Skeletal muscle tissue (tissue), 4 donors: ENCODE results near the gene C10orf143. TPM values are rescaled to one million over a fixed set of nuclear protein-coding genes. Genes with fewer than 3 reads are reported as not detected.

Source experiments
- H3K27ac ChIP-seq: one replicate; pipeline ENCODE4 v1.7.0; 2013; ENCODE audit warnings: mild to moderate bottlenecking, low read depth, low read length, inconsistent platforms
- H3K27me3 ChIP-seq, 3 donors: one replicate each; pipeline ENCODE4 v1.7.0; 2013; ENCODE audit warnings: low read length in 3 of 3; ENCODE audit not compliant: control insufficient read depth in 3 of 3, insufficient read depth in 3 of 3
- H3K36me3 ChIP-seq, 3 donors: one replicate each; pipeline ENCODE4 v1.7.0; 2013; ENCODE audit warnings: low read length in 3 of 3; ENCODE audit not compliant: control insufficient read depth in 3 of 3, insufficient read depth in 3 of 3
- H3K4me1 ChIP-seq, 3 donors: one replicate each; pipeline ENCODE4 v1.7.0; 2013; ENCODE audit warnings: low read length in 3 of 3, mild to moderate bottlenecking in 3 of 3; ENCODE audit not compliant: control insufficient read depth in 3 of 3, insufficient read depth in 3 of 3
- H3K4me3 ChIP-seq, 3 donors: one replicate each; pipeline ENCODE4 v1.7.0; 2013; ENCODE audit warnings: low read length in 3 of 3
- H3K9ac ChIP-seq, 3 donors: one replicate each; pipeline ENCODE4 v1.7.0; 2013; ENCODE audit warnings: low read length in 3 of 3, mild to moderate bottlenecking in 3 of 3, moderate library complexity in 2 of 3, low read depth in 1 of 3
- H3K9me3 ChIP-seq, 3 donors: one replicate each; pipeline ENCODE4 v1.7.0; 2013; ENCODE audit warnings: low read length in 3 of 3; ENCODE audit not compliant: control insufficient read depth in 3 of 3
- total RNA-seq: library from RNA; depleted of rRNA; stranded (reverse); fragments of >200 nt; gene quantifications from one replicate; pipeline ENCODE4 v1.2.3, GENCODE V29; 2014
- donor health status: Osteomylitis.

Gene C10orf143
- total RNA-seq, 1 donor from 2014 or later = not detected

DNA sequence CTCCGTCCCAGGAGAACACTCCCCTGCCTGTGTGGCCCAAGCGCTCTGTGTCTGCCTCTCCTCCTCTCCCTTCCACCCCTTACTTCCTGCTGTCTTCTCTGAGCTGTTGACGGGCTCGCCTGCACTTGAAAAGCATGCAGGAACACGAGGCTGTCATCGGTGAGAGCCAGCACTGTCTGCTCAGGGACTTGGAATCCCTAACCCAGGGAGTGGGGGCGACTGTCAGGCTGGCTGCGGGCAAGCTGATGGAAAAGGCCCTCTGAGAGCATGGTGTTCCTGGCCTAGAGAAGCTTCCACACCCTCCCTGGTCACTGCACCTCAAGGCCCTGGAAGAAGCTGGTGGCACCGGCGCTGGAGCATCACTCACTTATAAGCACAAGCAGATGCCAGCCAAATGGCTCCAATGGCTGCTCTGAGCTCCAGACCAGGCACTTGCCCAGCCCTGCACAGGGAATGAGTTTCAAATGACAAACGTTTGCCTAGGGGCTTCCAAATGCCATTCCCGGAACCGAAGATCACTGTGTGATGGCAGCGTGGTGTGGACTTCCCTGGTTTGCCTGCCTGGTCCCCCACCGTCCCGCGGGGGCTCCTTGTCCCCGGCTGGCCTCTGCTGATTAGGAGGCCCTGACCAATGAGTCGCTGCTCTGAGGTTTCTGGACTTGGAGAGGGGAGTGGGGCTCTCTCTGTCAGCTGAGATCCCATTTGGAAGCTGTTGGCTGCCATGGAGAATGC, 89.8 kb downstream of the C10orf143 start:
- Histone ChIP-seq H3K36me3 (no peaks in the 10 kb centered on the region), H3K4me3 (no peak overlapping the region), H3K9ac (no peak overlapping the region), H3K4me1 (peaks cover 12 to 19% (median 14%) of the 10 kb centered on the region in 3 donors), H3K27ac (no peak overlapping the region), H3K9me3 (no peaks in the 10 kb centered on the region), H3K27me3 (peaks cover 0 to 26% (median 11%) of the 10 kb centered on the region in 3 donors)

DNA sequence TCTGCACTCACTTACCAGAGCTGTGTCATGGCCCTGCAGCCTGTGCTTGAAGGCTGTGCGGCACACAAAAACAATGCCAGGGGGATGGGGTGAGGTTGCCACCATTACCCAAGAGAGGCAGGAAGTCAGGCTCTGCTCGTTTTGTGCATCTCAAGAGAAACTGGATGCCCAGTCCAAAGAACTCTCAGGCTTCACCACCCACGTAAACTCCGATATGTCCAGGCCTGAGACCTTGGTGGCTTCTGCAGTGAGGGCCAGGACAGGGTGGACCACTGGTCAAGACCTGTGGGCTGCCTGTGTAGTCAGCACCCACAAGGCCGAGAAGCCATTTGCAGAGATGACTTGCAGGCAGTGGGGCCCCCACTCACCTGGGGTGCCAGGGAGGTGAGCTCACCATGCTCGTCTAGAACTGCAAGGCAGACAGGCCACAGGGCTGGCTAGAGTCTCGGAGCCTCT, 91.9 kb downstream of the C10orf143 start:
- Histone ChIP-seq H3K27me3 (peaks cover 6 to 26% (median 11%) of the 10 kb centered on the region in 3 donors), H3K9me3 (no peaks in the 10 kb centered on the region), H3K4me3 (no peak overlapping the region), H3K9ac (no peak overlapping the region), H3K27ac (no peak overlapping the region), H3K36me3 (no peaks in the 10 kb centered on the region), H3K4me1 (peaks cover 12 to 19% (median 14%) of the 10 kb centered on the region in 3 donors)

DNA sequence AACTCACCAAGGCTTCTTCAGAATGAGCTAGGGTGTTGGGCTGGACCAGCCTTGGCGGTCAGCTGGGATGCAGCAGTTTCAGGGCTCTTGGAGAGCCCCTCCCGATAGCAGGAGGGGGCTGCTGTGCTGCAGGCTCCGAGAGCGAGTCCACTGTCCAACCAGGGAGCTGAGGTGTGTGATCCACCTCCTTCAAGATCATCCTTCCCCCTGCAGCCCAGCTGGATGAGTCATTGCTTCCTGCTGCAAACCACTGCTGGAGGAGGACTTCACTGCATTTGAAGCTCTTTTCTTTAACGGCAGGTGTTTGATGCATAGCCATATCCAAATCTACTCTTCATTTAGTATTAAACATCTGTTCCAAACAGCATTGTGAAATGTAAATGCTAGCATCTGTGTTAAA, 92.4 kb downstream of the C10orf143 start:
- no peak overlapping the region for H3K9ac ChIP-seq
- H3K9me3 ChIP-seq = no peaks in the 10 kb centered on the region
- H3K4me1 ChIP-seq = peaks cover 12 to 19% (median 14%) of the 10 kb centered on the region in 3 donors
- H3K36me3 ChIP-seq = no peaks in the 10 kb centered on the region
- no peak overlapping the region for H3K27ac ChIP-seq
- peaks cover 10 to 26% (median 11%) of the 10 kb centered on the region in 3 donors for H3K27me3 ChIP-seq
- H3K4me3 ChIP-seq = no peak overlapping the region

DNA sequence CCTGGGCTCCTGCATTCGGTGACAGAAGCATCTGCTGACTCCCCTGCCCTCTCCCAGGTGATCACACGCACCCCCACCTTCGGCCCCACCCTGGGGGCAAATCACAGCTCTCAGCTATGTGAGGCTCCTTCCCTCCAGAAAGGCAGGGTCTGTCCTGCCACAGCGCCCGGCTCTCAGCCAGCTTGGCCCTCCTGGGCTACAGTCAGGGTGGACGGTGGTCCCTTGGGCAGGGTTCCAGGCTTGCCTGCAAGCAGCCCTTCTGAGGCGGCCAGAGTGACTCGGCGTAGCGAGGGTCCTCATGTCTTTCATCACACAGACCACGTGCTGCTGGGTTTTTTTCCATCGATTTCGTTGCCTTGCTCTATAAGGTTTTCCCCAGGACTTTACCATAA, 93.0 kb downstream of the C10orf143 start:
- Histone ChIP-seq H3K9ac (no peak overlapping the region), H3K9me3 (no peaks in the 10 kb centered on the region), H3K4me3 (no peak overlapping the region), H3K36me3 (no peaks in the 10 kb centered on the region), H3K27me3 (peaks cover 11 to 21% (median 16%) of the 10 kb centered on the region in 3 donors), H3K27ac (no peak overlapping the region), H3K4me1 (peaks cover 12 to 16% (median 14%) of the 10 kb centered on the region in 3 donors)

DNA sequence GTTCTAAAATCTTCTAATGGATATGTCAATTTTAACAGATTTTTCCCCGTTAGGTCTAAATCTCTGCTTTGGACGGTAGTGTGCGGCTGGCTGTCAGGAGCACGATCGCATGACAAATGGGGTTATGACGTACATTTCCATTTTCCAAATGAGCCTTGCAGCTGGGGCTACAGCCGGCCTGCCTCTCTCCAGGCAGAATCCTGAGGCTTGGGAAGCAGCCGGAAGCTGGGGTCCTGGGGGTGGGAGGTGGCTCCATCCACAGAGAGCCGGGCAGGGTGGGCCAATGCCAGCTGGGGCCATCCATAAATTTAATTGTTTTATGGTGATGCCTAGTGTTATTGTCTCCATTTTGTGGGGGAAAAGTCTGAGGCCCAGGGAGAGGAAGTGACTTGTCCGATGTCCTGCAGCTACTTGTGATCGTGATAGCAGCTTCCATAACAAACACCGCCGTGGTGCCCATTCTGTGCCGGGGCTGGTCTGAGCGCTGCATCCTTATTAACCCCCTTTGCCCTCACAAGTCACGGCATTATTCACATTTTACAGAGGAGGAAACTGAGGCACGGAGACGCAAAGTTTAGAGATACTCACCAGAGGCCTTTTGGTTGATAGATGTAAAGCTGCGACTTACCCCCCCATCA, 93.5 kb downstream of the C10orf143 start:
- Histone ChIP-seq H3K4me3 (no peak overlapping the region), H3K4me1 (peaks cover 12 to 16% (median 14%) of the 10 kb centered on the region in 3 donors), H3K27me3 (peaks cover 11 to 18% (median 16%) of the 10 kb centered on the region in 3 donors), H3K9ac (no peak overlapping the region), H3K36me3 (no peaks in the 10 kb centered on the region), H3K27ac (no peak overlapping the region), H3K9me3 (no peaks in the 10 kb centered on the region)

DNA sequence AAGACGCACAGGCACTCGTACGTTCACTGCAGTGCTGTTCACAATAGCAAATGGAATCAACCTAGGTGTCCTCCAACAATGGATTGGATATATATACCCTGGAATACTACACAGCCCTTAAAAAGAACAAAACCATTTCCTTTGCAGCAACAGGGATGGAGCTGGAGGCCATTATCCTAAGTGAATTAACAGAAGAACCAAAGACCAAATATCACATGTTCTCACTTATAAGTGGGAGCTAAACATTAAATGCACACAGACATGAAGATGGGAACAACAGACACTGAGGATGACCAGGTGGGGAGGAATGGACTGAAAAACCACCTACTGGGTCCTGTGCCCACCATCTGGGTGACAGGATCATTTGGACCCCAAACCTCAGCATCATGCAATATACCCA, 94.5 kb downstream of the C10orf143 start:
- Histone ChIP-seq H3K9ac (no peak overlapping the region), H3K4me1 (peaks cover 6 to 10% (median 6%) of the 10 kb centered on the region in 3 donors), H3K9me3 (no peaks in the 10 kb centered on the region), H3K4me3 (no peak overlapping the region), H3K27ac (no peak overlapping the region), H3K36me3 (no peaks in the 10 kb centered on the region), H3K27me3 (peaks cover 10 to 16% (median 11%) of the 10 kb centered on the region in 3 donors)

DNA sequence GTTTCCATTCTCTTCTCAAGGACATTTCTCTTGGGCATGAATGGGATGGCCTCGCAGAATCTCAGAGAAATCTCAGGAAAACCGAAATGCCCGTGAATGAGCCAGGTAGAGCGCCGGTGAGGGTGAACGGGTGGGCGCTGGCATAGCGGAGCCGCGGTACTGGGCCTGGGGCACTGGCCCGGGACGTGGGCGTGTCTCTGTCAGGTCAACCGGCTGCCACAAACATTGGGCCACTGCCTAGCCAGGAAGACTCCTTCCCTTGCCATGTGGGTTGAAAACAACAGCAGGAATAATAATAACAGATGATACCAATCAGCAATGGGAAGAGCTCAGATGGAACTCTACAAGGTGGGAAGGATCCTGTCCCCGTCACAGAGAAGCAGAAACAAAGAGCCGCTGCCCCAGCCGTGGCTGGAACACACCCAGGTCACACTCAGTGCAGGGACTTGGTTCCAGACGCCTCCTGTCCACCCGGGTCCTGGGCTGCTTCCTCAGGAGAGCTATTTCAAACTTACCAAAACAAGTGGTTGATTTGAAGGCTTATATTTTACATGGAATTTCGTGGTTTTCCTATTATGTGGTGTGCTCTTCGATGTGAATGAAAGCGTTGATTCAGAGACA, 95.4 kb downstream of the C10orf143 start:
- Histone ChIP-seq H3K9ac (no peak overlapping the region), H3K36me3 (no peaks in the 10 kb centered on the region), H3K27me3 (peaks cover 4 to 16% (median 9%) of the 10 kb centered on the region in 3 donors), H3K9me3 (no peaks in the 10 kb centered on the region), H3K4me1 (peaks cover 0 to 1% (median 0%) of the 10 kb centered on the region in 3 donors), H3K4me3 (no peak overlapping the region), H3K27ac (no peak overlapping the region)

DNA sequence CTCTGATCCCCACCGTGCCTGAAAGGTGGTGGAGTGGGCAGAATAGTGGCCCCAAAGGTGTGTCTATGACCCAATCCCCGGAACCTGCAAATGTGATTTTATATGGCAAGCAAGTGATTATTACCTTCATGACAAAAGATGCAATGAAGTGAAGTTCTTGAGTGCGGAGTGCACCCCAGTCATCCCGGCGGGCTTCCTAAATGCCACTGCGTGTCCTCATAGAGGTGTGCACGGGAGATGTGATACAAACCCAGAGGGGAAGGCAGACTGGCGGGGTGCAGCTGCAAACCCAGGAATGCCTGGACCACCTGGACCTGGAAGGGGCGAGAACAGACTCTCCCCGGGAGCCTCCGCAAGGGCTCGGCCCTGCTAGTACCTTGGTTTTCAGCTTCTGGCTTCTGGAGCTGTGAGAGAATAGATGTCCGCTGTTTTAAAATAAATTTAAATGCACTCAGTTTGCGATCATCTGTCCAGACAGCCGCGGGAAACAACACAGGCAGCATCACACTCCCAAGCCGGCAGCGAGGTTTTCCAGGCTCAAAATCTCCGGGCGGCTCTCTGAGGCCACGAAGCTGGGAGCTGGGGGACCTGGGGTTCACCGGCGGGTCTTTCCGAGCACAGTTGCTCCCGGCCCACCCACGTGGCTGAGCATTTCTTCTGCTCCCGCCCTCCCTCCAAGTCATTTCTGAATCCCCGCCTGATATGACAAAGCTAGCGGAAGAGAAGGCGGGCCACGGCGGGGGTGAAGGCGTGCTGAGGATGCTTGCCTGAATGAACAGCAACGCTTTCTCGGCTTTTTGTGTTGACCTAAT, 96.2 kb downstream of the C10orf143 start:
- H3K36me3 ChIP-seq = no peaks in the 10 kb centered on the region
- no peak overlapping the region for H3K27ac ChIP-seq
- H3K4me1 ChIP-seq = no peaks in the 10 kb centered on the region
- no peak overlapping the region for H3K4me3 ChIP-seq
- H3K9ac ChIP-seq = no peak overlapping the region
- no peaks in the 10 kb centered on the region for H3K9me3 ChIP-seq
- peaks cover 3 to 16% (median 9%) of the 10 kb centered on the region in 3 donors for H3K27me3 ChIP-seq
